Right lung (tissue), 5 donors: ENCODE results near the gene STRIP1. TPM values are rescaled to one million over a fixed set of nuclear protein-coding genes. Genes with fewer than 3 reads are reported as not detected.
"Not testable (repeated sequence)": the region's sequence is repeated elsewhere in the genome, so short reads cannot be mapped to it uniquely, and the experiment has no call there.

ENCODE experiments used
- DNase-seq, 2 donors: peaks; one replicate each; pipeline ENCODE4 v3.0.0-alpha.2; 2013
- polyA plus RNA-seq, 5 donors: library from polyadenylated mRNA; unstranded; fragments of 120-200 nt; gene quantifications; one replicate each; pipeline versions ENCODE4 v1.2.1 to v1.2.3, GENCODE V29; 2013; ENCODE audit warnings: inconsistent platforms in 1 of 5, low replicate concordance in 1 of 5; ENCODE audit not compliant: insufficient read length in 5 of 5, insufficient read depth in 1 of 5

Gene STRIP1
- polyA plus RNA-seq, 5 donors: 44.6 to 55.4 (median 50.5) TPM

GRCh38 chr1:110006516-110006915, 27.9 kb upstream of the STRIP1 start:
- no peak for DNase-seq

GRCh38 chr1:110007046-110007830, 27.2 kb upstream of the STRIP1 start:
- no peak for DNase-seq

- DNase-seq: no peak
These were observed 25.4 kb upstream of the STRIP1 start for GRCh38 chr1:110008971-110009565.

GRCh38 chr1:110011527-110012041, 22.8 kb upstream of the STRIP1 start:
- DNase-seq: no peak

- DNase-seq: no peak
These were observed 22.2 kb upstream of the STRIP1 start for GRCh38 chr1:110012100-110012780.

- DNase-seq: no peak
These were observed 16.6 kb upstream of the STRIP1 start for GRCh38 chr1:110017792-110018191.

- no peak for DNase-seq
These were observed 16.0 kb upstream of the STRIP1 start for GRCh38 chr1:110018396-110018795.

GRCh38 chr1:110019770-110020169, 14.7 kb upstream of the STRIP1 start:
- no peak for DNase-seq

GRCh38 chr1:110021285-110021684, 13.1 kb upstream of the STRIP1 start:
- DNase-seq: no peak

- DNase-seq: no peak
These were observed 9.8 kb upstream of the STRIP1 start for GRCh38 chr1:110024613-110025012.

GRCh38 chr1:110030687-110031086, 3.7 kb upstream of the STRIP1 start:
- not testable (repeated sequence) for DNase-seq

GRCh38 chr1:110032327-110032726, 2.1 kb upstream of the STRIP1 start:
- no peak for DNase-seq

GRCh38 chr1:110033421-110033820, 1.0 kb upstream of the STRIP1 start:
- DNase-seq: no peak

- DNase-seq: no peak
These were observed 379 bp upstream of the STRIP1 start for GRCh38 chr1:110034040-110034450.

- no peak for DNase-seq
These were observed 870 bp downstream of the STRIP1 start for GRCh38 chr1:110035236-110035752.

GRCh38 chr1:110038271-110038670, 3.8 kb downstream of the STRIP1 start:
- no peak for DNase-seq

GRCh38 chr1:110039641-110040040, 5.2 kb downstream of the STRIP1 start:
- no peak for DNase-seq

- DNase-seq: no peak
These were observed 6.1 kb downstream of the STRIP1 start for GRCh38 chr1:110040548-110040947.

GRCh38 chr1:110043016-110043415, 8.6 kb downstream of the STRIP1 start:
- no peak for DNase-seq

- DNase-seq: no peak
These were observed 13.0 kb downstream of the STRIP1 start for GRCh38 chr1:110047463-110047862.

- no peak for DNase-seq
These were observed 13.8 kb downstream of the STRIP1 start for GRCh38 chr1:110048240-110048639.

- DNase-seq: no peak
These were observed 14.6 kb downstream of the STRIP1 start for GRCh38 chr1:110048923-110049601.
